Adrenal gland (tissue), 12 donors: ENCODE results near the gene CFAP20. TPM values are rescaled to one million over a fixed set of nuclear protein-coding genes. Genes with fewer than 3 reads are reported as not detected.
"Not testable (repeated sequence)": the region's sequence is repeated elsewhere in the genome, so short reads cannot be mapped to it uniquely, and the experiment has no call there.

ENCODE experiments used
- DNase-seq, 7 donors: peaks; one replicate each; pipeline ENCODE4 v3.0.0-alpha.2; 2019 to 2020
- H3K27ac ChIP-seq, 5 donors: fragments of 200-600 bp; sonication (generic) in 4 of 5; 1 replicate in 3 of 5; 2 replicates in 2 of 5; pipeline versions ENCODE4 v1.5.1 to v1.8.0; 2016 to 2020; ENCODE audit warnings: mild to moderate bottlenecking in 1 of 5
- H3K27me3 ChIP-seq: fragments of 200-600 bp; 2 replicates; pipeline ENCODE4 v1.8.0; 2021
- H3K36me3 ChIP-seq, 2 donors: fragments of 200-600 bp; replicated peaks in 1 of 2; 1 replicate in 1 of 2; 2 replicates in 1 of 2; pipeline versions ENCODE4 v1.5.1 to v1.8.0; 2018 to 2022
- H3K4me1 ChIP-seq, 2 donors: fragments of 200-600 bp; replicated peaks in 1 of 2; 1 replicate in 1 of 2; 2 replicates in 1 of 2; pipeline versions ENCODE4 v1.5.1 to v1.8.0; 2018 to 2021
- H3K4me3 ChIP-seq, 4 donors: fragments of 200-600 bp; sonication (generic) in 3 of 4; one replicate each; pipeline ENCODE4 v1.5.1; 2016 to 2018
- H3K9me3 ChIP-seq, 3 donors: fragments of 200-600 bp; sonication (generic) in 1 of 3; replicated peaks in 1 of 3; 1 replicate in 2 of 3; 2 replicates in 1 of 3; pipeline versions ENCODE4 v1.5.1 to v1.8.0; 2016 to 2021
- CTCF ChIP-seq, 6 experiments: fragments of 450-650 bp in 4 of 6; fragments of 200-600 bp in 2 of 6; sonication (generic) in 1 of 6; IDR thresholded peaks; 1 replicate in 5 of 6; 2 replicates in 1 of 6; pipeline versions ENCODE4 v1.5.1 to v1.8.0; 2016 to 2021; ENCODE audit warnings: antibody characterized with exemption in 6 of 6, mild to moderate bottlenecking in 2 of 6, moderate library complexity in 1 of 6
- POLR2A ChIP-seq, 2 donors: fragments of 450-650 bp; IDR thresholded peaks; one replicate each; pipeline ENCODE4 v1.6.1; 2017; ENCODE audit warnings: antibody characterized with exemption in 2 of 2, mild to moderate bottlenecking in 2 of 2, moderate library complexity in 1 of 2
- WGBS, 4 donors: extraction: QIAGEN DNeasy Blood & Tissue Kit in 2 of 4; methylation state at CpG; one replicate each; pipeline versions ENCODE4 v1.1.5 to v1.1.7; 2013 to 2017; 5-methylcytosine and 5-hydroxymethylcytosine counted together
- intact Hi-C, 2 donors: fragments of 100-400 bp; cut with DNase I; formaldehyde crosslinking; loops; one replicate each; pipeline versions ENCODE4 v1.14.1 to v1.15.0; 2022 to 2023
- polyA plus RNA-seq, 3 donors: library from polyadenylated mRNA; stranded (reverse); fragments of 200-250 nt in 2 of 3; fragments of 350-450 nt in 1 of 3; fragmentation: Illumina TruSeq in 1 of 3; extraction: RNeasy Lipid Tissue Mini Kit (QIAGEN cat#74804) in 1 of 3; gene quantifications; one replicate each; pipeline ENCODE4 v1.2.3, GENCODE V29; 2013 to 2014
- total RNA-seq, 9 donors: library from RNA; depleted of rRNA in 4 of 9; stranded (reverse); fragments of >200 nt in 4 of 9; fragments of 120-200 nt in 1 of 9; fragmentation: NEBNext Ultra II Directional in 1 of 9; extraction: Animal tissue kit (Norgen Biotek cat#: 25700) in 1 of 9; gene quantifications; one replicate each; pipeline versions ENCODE4 v1.1.0 to v1.2.4, GENCODE V29; 2013 to 2023
- donor health status: healthy with polysubstance abuse.
- donor health status: Bipolar disorder and iron deficiency.
- donor health status: DM: yes; HTN: yes; CAD: no.
- donor health status: DM: no; HTN: no; CAD: no.
- donor health status: DM: no; HTN: no; CAD: no.
- donor health status: DM: yes; HTN: yes; CAD: no.

The CFAP20 gene
- total and polyA plus RNA-seq, 12 donors = 17.1 to 73.3 (median 33.4) TPM

- H3K27ac ChIP-seq = no peak overlapping the region
- H3K4me3 ChIP-seq = no peak overlapping the region
- H3K36me3 ChIP-seq = no peaks in the 10 kb centered on the region
- H3K27me3 ChIP-seq = no peaks in the 10 kb centered on the region
- 87 to 93% (median 91%) methylated on average over 2 to 6 of the region's 6 CpGs for WGBS, 4 donors
- no peak for TF ChIP-seq CTCF (IDR thresholded peaks at IDR 0.05)
- TF ChIP-seq POLR2A (IDR thresholded peaks at IDR 0.05) = no peak
- no peaks in the 10 kb centered on the region for H3K9me3 ChIP-seq
- intact Hi-C loops = no loop called here
- no peaks in the 10 kb centered on the region for H3K4me1 ChIP-seq
- no peak for DNase-seq
Measured at GRCh38 chr16:58099956-58100300, 29.3 kb downstream of the CFAP20 start.

- H3K9me3 ChIP-seq = no peaks in the 10 kb centered on the region
- H3K27ac ChIP-seq = no peak overlapping the region
- H3K4me1 ChIP-seq = no peaks in the 10 kb centered on the region
- H3K27me3 ChIP-seq = no peaks in the 10 kb centered on the region
- DNase-seq = no peak
- TF ChIP-seq POLR2A (IDR thresholded peaks at IDR 0.05) (no peak), CTCF (IDR thresholded peaks at IDR 0.05) (no peak)
- intact Hi-C loops = no loop called here
- H3K4me3 ChIP-seq = no peak overlapping the region
- 90 to 95% (median 93%) methylated on average over 11 to 12 of the region's 12 CpGs for WGBS, 4 donors
- H3K36me3 ChIP-seq = no peaks in the 10 kb centered on the region
Measured at GRCh38 chr16:58099097-58099955, 29.9 kb downstream of the CFAP20 start.

- no peak for TF ChIP-seq POLR2A (IDR thresholded peaks at IDR 0.05)
- TF ChIP-seq CTCF (IDR thresholded peaks at IDR 0.05) = no peak
- H3K36me3 ChIP-seq = no peaks in the 10 kb centered on the region
- H3K27ac ChIP-seq = no peak overlapping the region
- H3K27me3 ChIP-seq = no peaks in the 10 kb centered on the region
- H3K4me1 ChIP-seq = no peaks in the 10 kb centered on the region
- H3K4me3 ChIP-seq = no peak overlapping the region
- intact Hi-C loops = no loop called here
- WGBS, 4 donors = 78 to 91% (median 82%) methylated on average over 11 to 12 of the region's 12 CpGs
- no peak for DNase-seq
- no peaks in the 10 kb centered on the region for H3K9me3 ChIP-seq
Measured at GRCh38 chr16:58098207-58099096, 30.7 kb downstream of the CFAP20 start.

GRCh38 chr16:58096249-58096648 is 32.9 kb downstream of the CFAP20 start:
- H3K27me3 ChIP-seq = no peaks in the 10 kb centered on the region
- intact Hi-C loops = no loop called here
- no peak overlapping the region for H3K27ac ChIP-seq
- H3K9me3 ChIP-seq = no peaks in the 10 kb centered on the region
- no peak for DNase-seq
- no peak overlapping the region for H3K4me3 ChIP-seq
- WGBS, 4 donors = 42 to 66% (median 55%) methylated on average over 1 to 2 of the region's 2 CpGs
- H3K4me1 ChIP-seq = no peaks in the 10 kb centered on the region
- no peaks in the 10 kb centered on the region for H3K36me3 ChIP-seq
- no peak for TF ChIP-seq POLR2A (IDR thresholded peaks at IDR 0.05)
- no peak for TF ChIP-seq CTCF (IDR thresholded peaks at IDR 0.05)

GRCh38 chr16:58095575-58095960 is 33.6 kb downstream of the CFAP20 start:
- H3K4me1 ChIP-seq, H3K27me3 ChIP-seq, H3K36me3 ChIP-seq, H3K9me3 ChIP-seq, DNase-seq, H3K27ac ChIP-seq, intact Hi-C loops, H3K4me3 ChIP-seq: not testable (repeated sequence)
- WGBS, 4 donors = 61 to 79% (median 73%) methylated on average over 4 to 6 of the region's 6 CpGs
